ENCODE results near the gene SMOC2. TPM values are rescaled to one million over a fixed set of nuclear protein-coding genes. Genes with fewer than 3 reads are reported as not detected.

The SMOC2 gene
- polyA plus RNA-seq, 1 experiment = not detected

GRCh38 chr6:168434505-168434904, 6.5 kb upstream of the SMOC2 start:
- POLR2A ChIA-PET = no interaction called here

DNA sequence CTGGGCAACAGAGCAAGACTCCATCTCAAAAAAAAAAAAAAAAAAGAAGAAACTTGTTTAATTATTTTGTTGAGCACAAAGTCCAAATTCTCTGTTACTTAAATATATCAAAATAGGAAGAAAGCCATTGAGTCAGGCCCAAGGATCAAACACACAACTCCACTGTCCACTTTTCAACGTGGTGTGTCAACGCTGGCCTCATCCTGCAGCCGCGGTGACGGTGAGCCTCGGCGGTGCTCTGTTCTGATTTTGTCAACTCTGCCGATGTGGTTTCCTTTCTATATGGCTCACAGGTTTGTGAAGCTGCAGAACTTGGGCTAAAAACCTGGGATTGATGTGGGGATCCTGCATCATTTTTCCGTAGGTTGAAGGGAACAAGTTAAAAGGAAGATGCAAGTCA, 3.2 kb upstream of the SMOC2 start:
- no peak for DNase-seq (ENCODE audit: low read depth, low spot score)
- POLR2A ChIA-PET = no interaction called here
- TF ChIP-seq CTCF (IDR thresholded peaks at IDR 0.05; ENCODE audit: low read depth, low read length) = no peak
- Histone ChIP-seq H3K4me3 (ENCODE audit: low read depth, low read length) (no peak overlapping the region), H3K27me3 (ENCODE audit: control insufficient read depth, insufficient read depth, low read length) (peaks cover 2% of the 10 kb centered on the region), H3K9me3 (ENCODE audit: control insufficient read depth, insufficient read depth, low read length) (peaks cover 42% of the 10 kb centered on the region), H3K27ac (ENCODE audit: low read depth, low read length) (no peak overlapping the region)
- CTCF ChIA-PET = no interaction called here

More at GRCh38 chr6:168434505-168434904, 6.5 kb upstream of the SMOC2 start:
- H3K4me3 ChIP-seq (ENCODE audit: low read depth, low read length) = no peak overlapping the region
- no peak for TF ChIP-seq CTCF (IDR thresholded peaks at IDR 0.05; ENCODE audit: low read depth, low read length)
- no peaks in the 10 kb centered on the region for H3K27me3 ChIP-seq (ENCODE audit: control insufficient read depth, insufficient read depth, low read length)
- DNase-seq (ENCODE audit: low read depth, low spot score) = no peak
- H3K9me3 ChIP-seq (ENCODE audit: control insufficient read depth, insufficient read depth, low read length) = peaks cover 47% of the 10 kb centered on the region
- no peak overlapping the region for H3K27ac ChIP-seq (ENCODE audit: low read depth, low read length)
- CTCF ChIA-PET = no interaction called here

DNA sequence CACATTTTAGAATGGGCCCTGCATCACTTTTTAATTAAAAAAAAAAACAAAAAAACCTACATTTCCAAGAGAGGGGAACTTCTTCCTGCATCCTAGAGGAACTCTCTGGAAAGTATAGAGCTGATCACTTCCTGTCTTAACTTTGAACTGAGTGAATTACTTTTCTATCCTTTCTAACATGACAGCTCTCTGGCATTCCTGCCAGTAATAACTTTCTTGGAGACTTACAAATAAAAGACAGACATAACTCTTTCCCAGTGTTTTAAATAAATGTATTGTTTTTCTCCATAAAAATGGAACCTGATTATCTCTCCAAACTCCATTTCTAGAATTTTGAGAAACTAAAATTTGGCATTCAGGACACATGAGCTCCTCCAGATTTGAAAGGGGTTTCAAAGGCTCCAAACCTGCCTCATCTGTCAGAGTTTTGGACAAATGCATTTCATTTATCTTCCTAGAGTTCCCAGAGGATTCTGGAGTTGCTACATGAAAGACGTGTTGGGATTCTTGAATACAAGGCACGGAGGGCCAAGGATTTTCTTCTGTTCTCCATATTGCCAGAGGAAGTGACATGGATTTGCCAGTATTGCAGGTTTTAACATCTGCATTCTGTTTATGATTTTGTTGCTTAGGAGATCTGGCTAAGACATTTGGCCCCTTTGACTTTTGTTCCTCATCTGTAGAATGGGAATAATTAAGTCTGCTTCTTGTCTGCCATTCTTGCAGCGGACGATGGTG, 2.0 kb upstream of the SMOC2 start:
- no peak for DNase-seq (ENCODE audit: low read depth, low spot score)
- ChIA-PET CTCF (no interaction called here), POLR2A (no interaction called here)
- TF ChIP-seq CTCF (IDR thresholded peaks at IDR 0.05; ENCODE audit: low read depth, low read length) = no peak
- no peak overlapping the region for H3K27ac ChIP-seq (ENCODE audit: low read depth, low read length)
- H3K4me3 ChIP-seq (ENCODE audit: low read depth, low read length) = no peak overlapping the region
- peaks cover 40% of the 10 kb centered on the region for H3K9me3 ChIP-seq (ENCODE audit: control insufficient read depth, insufficient read depth, low read length)
- H3K27me3 ChIP-seq (ENCODE audit: control insufficient read depth, insufficient read depth, low read length) = peaks cover 2% of the 10 kb centered on the region

GRCh38 chr6:168439794-168440450, 1.1 kb upstream of the SMOC2 start:
- no peak for DNase-seq (ENCODE audit: low read depth, low spot score)
- Histone ChIP-seq H3K4me3 (ENCODE audit: low read depth, low read length) (no peak overlapping the region), H3K27ac (ENCODE audit: low read depth, low read length) (no peak overlapping the region), H3K27me3 (ENCODE audit: control insufficient read depth, insufficient read depth, low read length) (peaks cover 2% of the 10 kb centered on the region), H3K9me3 (ENCODE audit: control insufficient read depth, insufficient read depth, low read length) (peaks cover 33% of the 10 kb centered on the region)
- ChIA-PET CTCF (no interaction called here), POLR2A (no interaction called here)
- TF ChIP-seq CTCF (IDR thresholded peaks at IDR 0.05; ENCODE audit: low read depth, low read length) = no peak
